Measurements from ENCODE around the gene SESTD1.
"Not testable (repeated sequence)": the region's sequence is repeated elsewhere in the genome, so short reads cannot be mapped to it uniquely, and the experiment has no call there.

Gene SESTD1

GRCh38 chr2:179268277-179268925 lies 3.8 kb upstream of the SESTD1 start:
- DNase-seq (ENCODE audit: low spot score): peak; percentile 15

- no peak for DNase-seq (ENCODE audit: low spot score)
Measured at GRCh38 chr2:179266271-179266670, 1.6 kb upstream of the SESTD1 start.

- peak; percentile 38 for DNase-seq (ENCODE audit: low spot score)
Measured at GRCh38 chr2:179265082-179265510, 464 bp upstream of the SESTD1 start.

GRCh38 chr2:179263446-179264367 lies 925 bp downstream of the SESTD1 start:
- peak; percentile 59 for DNase-seq (ENCODE audit: low spot score)

- peak; percentile 17 for DNase-seq (ENCODE audit: low spot score)
Measured at GRCh38 chr2:179263015-179263414, 1.6 kb downstream of the SESTD1 start.

GRCh38 chr2:179262077-179262660 lies 2.5 kb downstream of the SESTD1 start:
- no peak for DNase-seq (ENCODE audit: low spot score)

- DNase-seq (ENCODE audit: low spot score): no peak
Measured at GRCh38 chr2:179261151-179261825, 3.3 kb downstream of the SESTD1 start.

GRCh38 chr2:179260224-179260623 lies 4.4 kb downstream of the SESTD1 start:
- DNase-seq (ENCODE audit: low spot score): no peak

GRCh38 chr2:179255129-179255528 lies 9.5 kb downstream of the SESTD1 start:
- no peak for DNase-seq (ENCODE audit: low spot score)

- no peak for DNase-seq (ENCODE audit: low spot score)
Measured at GRCh38 chr2:179253226-179253625, 11.4 kb downstream of the SESTD1 start.

- no peak for DNase-seq (ENCODE audit: low spot score)
Measured at GRCh38 chr2:179252423-179252822, 12.2 kb downstream of the SESTD1 start.

GRCh38 chr2:179251870-179252269 lies 12.8 kb downstream of the SESTD1 start:
- no peak for DNase-seq (ENCODE audit: low spot score)

GRCh38 chr2:179250848-179251504 lies 13.7 kb downstream of the SESTD1 start:
- no peak for DNase-seq (ENCODE audit: low spot score)

GRCh38 chr2:179250095-179250494 lies 14.5 kb downstream of the SESTD1 start:
- no peak for DNase-seq (ENCODE audit: low spot score)

GRCh38 chr2:179248024-179248348 lies 16.6 kb downstream of the SESTD1 start:
- no peak for DNase-seq (ENCODE audit: low spot score)

- no peak for DNase-seq (ENCODE audit: low spot score)
Measured at GRCh38 chr2:179247318-179248023, 17.2 kb downstream of the SESTD1 start.

- DNase-seq (ENCODE audit: low spot score): not testable (repeated sequence)
Measured at GRCh38 chr2:179245843-179246242, 18.8 kb downstream of the SESTD1 start.

GRCh38 chr2:179243046-179243445 lies 21.6 kb downstream of the SESTD1 start:
- no peak for DNase-seq (ENCODE audit: low spot score)

- no peak for DNase-seq (ENCODE audit: low spot score)
Measured at GRCh38 chr2:179240481-179241451, 23.9 kb downstream of the SESTD1 start.

- no peak for DNase-seq (ENCODE audit: low spot score)
Measured at GRCh38 chr2:179239838-179240237, 24.8 kb downstream of the SESTD1 start.

All from AG08396 (cell line).